NCI-H510A (cell line): ENCODE measurements around the gene PTMS.

Source experiments
- DNase-seq: peaks from one replicate; lab custom pipeline; 2025; lab: John Stamatoyannopoulos, UW

The PTMS gene

GRCh38 chr12:6752167-6752920 is 13.8 kb upstream of the PTMS start:
- DNase-seq = no peak

- DNase-seq = peak; percentile 87
Observed at GRCh38 chr12:6752921-6753771, 13.0 kb upstream of the PTMS start, which contains the start of gene MLF2. Gene MLF2 (minus strand): TSS chr12:6753141. CDS start chr12:6752334, 807 bp downstream.

- no peak for DNase-seq
Observed at GRCh38 chr12:6753772-6754356, 12.3 kb upstream of the PTMS start.

- DNase-seq = no peak
Observed at GRCh38 chr12:6754411-6754810, 11.8 kb upstream of the PTMS start.

- DNase-seq = no peak
Observed at GRCh38 chr12:6757028-6757690, 9.0 kb upstream of the PTMS start.

- DNase-seq = no peak
Observed at GRCh38 chr12:6758506-6759095, 7.6 kb upstream of the PTMS start.

GRCh38 chr12:6759741-6760140 is 6.4 kb upstream of the PTMS start:
- DNase-seq = no peak

GRCh38 chr12:6763380-6763779 is 2.8 kb upstream of the PTMS start:
- DNase-seq = no peak

- peak; percentile 95 for DNase-seq
Observed at GRCh38 chr12:6764011-6764828, 1.9 kb upstream of the PTMS start.

- no peak for DNase-seq
Observed at GRCh38 chr12:6765048-6765633, 1.0 kb upstream of the PTMS start.

GRCh38 chr12:6766651-6767349 is 637 bp downstream of the PTMS start:
- peak; percentile 51 for DNase-seq

GRCh38 chr12:6767353-6768319 is 1.5 kb downstream of the PTMS start:
- no peak for DNase-seq

- DNase-seq = no peak
Observed at GRCh38 chr12:6768437-6768914, 2.3 kb downstream of the PTMS start.

GRCh38 chr12:6768990-6769389 is 2.8 kb downstream of the PTMS start:
- peak; percentile 41 for DNase-seq

GRCh38 chr12:6769666-6770065 is 3.5 kb downstream of the PTMS start:
- DNase-seq = no peak

- DNase-seq = no peak
Observed at GRCh38 chr12:6770094-6770493, 3.9 kb downstream of the PTMS start.

- DNase-seq = no peak
Observed at GRCh38 chr12:6770600-6770999, 4.4 kb downstream of the PTMS start.

- DNase-seq = no peak
Observed at GRCh38 chr12:6771091-6771495, 4.9 kb downstream of the PTMS start.
